ENCODE data around the gene SLC7A10.

DNA sequence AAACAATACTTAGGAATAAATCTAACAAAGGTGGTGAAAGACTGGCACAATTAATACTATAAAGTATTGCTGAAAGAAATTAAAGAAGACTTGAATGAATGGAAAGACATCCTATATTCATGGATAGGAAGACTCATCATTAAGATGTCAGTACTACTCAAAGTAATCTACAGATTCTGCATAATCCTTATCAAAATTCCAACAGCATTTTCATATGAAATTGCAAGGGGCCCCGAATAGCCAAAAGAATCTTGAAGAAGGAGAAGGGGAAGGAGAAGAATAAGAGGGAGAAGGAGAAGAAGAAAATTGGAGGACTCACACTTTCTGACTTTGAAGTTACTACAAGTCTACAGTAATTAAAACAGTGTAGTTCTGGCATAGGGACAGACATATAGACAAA is 57.1 kb downstream of the SLC7A10 start:
- TF ChIP-seq CTCF (conservative IDR thresholded peaks at IDR 0.05; ENCODE audit: low read length) (no peak), EZH2phosphoT487 (IDR thresholded peaks at IDR 0.05; ENCODE audit: borderline replicate concordance, low read depth, low read length) (no peak)
